Vagina (tissue), 2 donors: ENCODE measurements around the gene GDF15.

ENCODE experiments used
- CTCF ChIP-seq, 3 experiments: fragments of 450-650 bp in 2 of 3; fragments of 200-600 bp in 1 of 3; sonication (generic) in 1 of 3; IDR thresholded peaks; one replicate each; pipeline ENCODE4 v1.5.1; 2017 to 2019; ENCODE audit warnings: antibody characterized with exemption in 3 of 3, mild to moderate bottlenecking in 2 of 3, moderate library complexity in 2 of 3
- POLR2A ChIP-seq, 2 donors: fragments of 450-650 bp; IDR thresholded peaks; one replicate each; pipeline ENCODE4 v1.6.1; 2017; ENCODE audit warnings: antibody characterized with exemption in 2 of 2, mild to moderate bottlenecking in 2 of 2, moderate library complexity in 2 of 2
- POLR2AphosphoS5 ChIP-seq, 2 donors: sonication (generic); formaldehyde crosslinking; IDR thresholded peaks; one replicate each; pipeline ENCODE4 v1.9.0; 2017; ENCODE audit warnings: antibody characterized with exemption in 2 of 2, mild to moderate bottlenecking in 2 of 2, low read depth in 1 of 2; ENCODE audit not compliant: insufficient read depth in 1 of 2

DNA sequence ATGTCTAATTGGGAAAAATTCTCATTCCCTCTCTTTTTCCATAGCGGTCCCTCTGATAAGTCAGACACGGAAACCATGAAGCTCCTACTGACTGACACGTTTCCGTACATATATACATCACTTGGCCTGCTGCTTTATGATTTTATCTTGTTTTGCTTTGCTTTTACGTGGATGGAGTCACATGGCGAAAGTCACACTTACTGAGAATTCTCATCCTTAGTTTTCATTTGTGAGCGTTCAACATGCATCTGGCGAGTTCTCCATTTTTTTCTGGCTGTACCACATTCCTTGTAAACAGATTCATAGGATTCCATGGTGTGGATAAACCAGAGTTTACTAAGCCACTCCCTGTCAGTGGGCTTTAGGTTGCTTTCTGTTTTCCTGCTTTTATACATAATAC, 24.3 kb upstream of the GDF15 start:
- no peak for TF ChIP-seq CTCF (IDR thresholded peaks at IDR 0.05)
- no peak for TF ChIP-seq POLR2A (IDR thresholded peaks at IDR 0.05)
- no peak for TF ChIP-seq POLR2AphosphoS5 (IDR thresholded peaks at IDR 0.05; ENCODE audit: insufficient read depth in 1 of 2, low read depth in 1 of 2)
